ENCODE results near the gene FAM229A.
A peak's percentile ranks its signal among the peaks of the same experiment; 100 is the strongest.
"Not testable (repeated sequence)": the region's sequence is repeated elsewhere in the genome, so short reads cannot be mapped to it uniquely, and the experiment has no call there.

FAM229A gene

DNA sequence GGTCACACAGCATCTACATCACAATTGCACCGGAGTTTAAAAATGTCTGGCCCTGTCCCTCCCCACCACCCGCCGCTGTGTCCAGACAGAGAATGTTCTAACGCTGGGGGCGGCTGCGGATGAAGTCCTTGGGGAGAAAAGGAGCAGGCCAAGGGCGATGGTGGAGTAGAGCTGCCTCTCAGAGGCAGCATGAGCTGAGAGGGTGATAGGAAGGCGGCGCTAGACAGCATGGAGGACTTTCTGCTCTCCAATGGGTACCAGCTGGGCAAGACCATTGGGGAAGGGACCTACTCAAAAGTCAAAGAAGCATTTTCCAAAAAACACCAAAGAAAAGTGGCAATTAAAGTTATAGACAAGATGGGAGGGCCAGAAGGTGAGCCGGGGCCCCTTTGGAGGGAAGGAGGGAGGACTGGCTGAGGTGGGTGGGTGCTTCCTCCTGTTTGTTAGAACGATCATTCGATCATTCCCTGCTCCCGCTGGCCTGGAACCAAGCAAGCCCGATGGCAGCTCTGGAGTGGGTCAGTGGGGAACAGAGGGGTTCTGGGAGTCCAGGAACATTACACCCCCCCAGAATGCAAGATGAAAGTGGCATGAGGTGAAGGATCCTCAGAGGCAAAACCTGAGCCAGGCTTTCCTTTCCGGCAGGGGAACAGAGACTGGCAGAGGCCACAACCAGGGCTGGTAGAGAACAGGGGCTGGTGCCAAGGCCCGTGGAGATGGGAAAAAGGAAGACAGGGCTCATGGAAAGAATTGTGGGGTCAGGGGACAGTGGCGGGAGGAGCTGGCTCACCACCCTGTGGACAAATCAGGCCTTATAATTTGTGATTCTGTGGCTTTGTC is at the start of gene FAM229A, which contains the start of gene TSSK3:
FAM229A (minus strand) TSS at position 12 of the 840 bp plus-strand sequence. CDS start 394 bp downstream, outside the sequence.
TSSK3 (plus strand) TSS at position 66 of the 840 bp plus-strand sequence; CDS start at position 229, 163 bp downstream.
- no peak for DNase-seq

- DNase-seq = no peak
These were observed 49.0 kb upstream of the FAM229A start for GRCh38 chr1:32411261-32411660.

DNA sequence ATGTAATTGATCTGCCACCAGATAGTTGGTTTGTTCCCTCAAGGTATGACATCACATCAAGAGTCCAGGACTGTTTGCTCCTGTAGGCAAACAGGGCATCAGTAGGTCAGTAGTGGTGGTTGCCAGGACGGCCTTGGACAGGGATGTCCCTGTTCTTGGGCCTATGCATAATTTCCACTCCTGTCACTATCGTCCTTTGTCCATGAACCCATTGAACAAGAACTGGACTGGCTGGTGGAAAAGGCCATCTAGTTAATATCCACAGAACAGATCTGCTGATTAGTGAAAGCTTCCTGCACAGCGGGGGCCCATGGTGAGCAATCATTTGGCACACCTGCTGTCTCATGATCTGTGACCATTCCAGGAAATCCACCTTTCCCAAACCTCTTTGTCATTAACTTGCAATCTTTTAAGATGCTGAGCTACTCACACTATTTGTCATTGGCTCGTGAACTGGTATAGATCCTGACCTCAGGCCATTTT is 44.4 kb upstream of the FAM229A start:
- DNase-seq = no peak

- DNase-seq = no peak
These were observed 43.6 kb upstream of the FAM229A start for GRCh38 chr1:32405672-32406467.

GRCh38 chr1:32404946-32405345 is 42.7 kb upstream of the FAM229A start:
- DNase-seq = no peak

GRCh38 chr1:32400876-32401631 is 38.8 kb upstream of the FAM229A start:
- peak; percentile 70 for DNase-seq

- DNase-seq = no peak
These were observed 37.6 kb upstream of the FAM229A start for GRCh38 chr1:32399843-32400242.

- DNase-seq = no peak
These were observed 36.1 kb upstream of the FAM229A start for GRCh38 chr1:32398401-32398800.

DNA sequence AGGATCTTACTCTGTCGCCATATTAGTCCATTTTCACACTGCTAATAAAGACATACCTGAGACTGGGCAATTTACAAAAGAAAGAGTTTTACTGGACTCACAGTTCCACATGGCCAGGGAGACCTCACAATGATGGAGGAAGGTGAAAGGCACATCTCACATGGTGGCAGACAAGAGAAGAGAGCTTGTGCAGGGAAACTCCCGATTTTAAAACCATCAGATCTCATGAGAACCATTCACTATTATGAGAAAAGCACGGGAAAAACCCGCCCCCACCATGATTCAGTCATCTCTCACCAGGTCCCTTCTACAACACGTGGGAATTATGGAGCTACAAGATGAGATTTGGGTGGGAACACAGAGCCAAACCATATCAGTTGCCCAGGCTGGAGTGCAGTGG is 34.2 kb upstream of the FAM229A start:
- DNase-seq = not testable (repeated sequence)

DNA sequence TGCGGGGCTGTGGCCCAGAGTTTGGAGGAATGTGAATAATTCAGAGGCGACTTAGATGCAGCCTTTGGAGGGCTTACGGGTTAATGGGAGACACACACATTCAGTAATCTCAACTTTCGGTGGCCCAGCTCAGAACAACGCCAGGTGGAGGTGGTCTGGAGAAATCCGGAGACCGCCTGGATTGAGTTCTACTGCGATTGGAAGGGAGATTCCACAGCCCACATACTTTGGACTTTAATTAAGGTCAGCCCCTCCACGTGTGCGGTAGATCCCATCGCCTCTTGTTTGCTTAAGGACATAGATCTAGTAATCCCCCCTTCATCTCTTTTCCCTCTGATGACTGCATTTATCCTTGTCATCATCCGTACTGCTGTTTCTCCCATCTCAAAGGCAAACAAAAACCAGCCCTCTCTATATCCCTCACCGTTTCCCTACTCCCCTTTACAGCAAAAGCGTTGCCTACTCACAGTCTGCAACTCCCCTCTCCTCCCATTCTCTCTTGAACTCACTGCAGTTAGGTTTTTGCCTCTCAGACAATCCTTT is 32.7 kb upstream of the FAM229A start:
- DNase-seq = peak; percentile 61

GRCh38 chr1:32394141-32394889 is 32.0 kb upstream of the FAM229A start, which contains the start of gene BSDC1:
BSDC1 (minus strand) TSS chr1:32394441; CDS start chr1:32394414, 27 bp downstream.
- DNase-seq = peak; percentile 97

- no peak for DNase-seq
These were observed 31.5 kb upstream of the FAM229A start for GRCh38 chr1:32393832-32394140.

- DNase-seq = no peak
These were observed 30.9 kb upstream of the FAM229A start for GRCh38 chr1:32393136-32393535.

GRCh38 chr1:32392325-32392724 is 30.0 kb upstream of the FAM229A start:
- no peak for DNase-seq

DNA sequence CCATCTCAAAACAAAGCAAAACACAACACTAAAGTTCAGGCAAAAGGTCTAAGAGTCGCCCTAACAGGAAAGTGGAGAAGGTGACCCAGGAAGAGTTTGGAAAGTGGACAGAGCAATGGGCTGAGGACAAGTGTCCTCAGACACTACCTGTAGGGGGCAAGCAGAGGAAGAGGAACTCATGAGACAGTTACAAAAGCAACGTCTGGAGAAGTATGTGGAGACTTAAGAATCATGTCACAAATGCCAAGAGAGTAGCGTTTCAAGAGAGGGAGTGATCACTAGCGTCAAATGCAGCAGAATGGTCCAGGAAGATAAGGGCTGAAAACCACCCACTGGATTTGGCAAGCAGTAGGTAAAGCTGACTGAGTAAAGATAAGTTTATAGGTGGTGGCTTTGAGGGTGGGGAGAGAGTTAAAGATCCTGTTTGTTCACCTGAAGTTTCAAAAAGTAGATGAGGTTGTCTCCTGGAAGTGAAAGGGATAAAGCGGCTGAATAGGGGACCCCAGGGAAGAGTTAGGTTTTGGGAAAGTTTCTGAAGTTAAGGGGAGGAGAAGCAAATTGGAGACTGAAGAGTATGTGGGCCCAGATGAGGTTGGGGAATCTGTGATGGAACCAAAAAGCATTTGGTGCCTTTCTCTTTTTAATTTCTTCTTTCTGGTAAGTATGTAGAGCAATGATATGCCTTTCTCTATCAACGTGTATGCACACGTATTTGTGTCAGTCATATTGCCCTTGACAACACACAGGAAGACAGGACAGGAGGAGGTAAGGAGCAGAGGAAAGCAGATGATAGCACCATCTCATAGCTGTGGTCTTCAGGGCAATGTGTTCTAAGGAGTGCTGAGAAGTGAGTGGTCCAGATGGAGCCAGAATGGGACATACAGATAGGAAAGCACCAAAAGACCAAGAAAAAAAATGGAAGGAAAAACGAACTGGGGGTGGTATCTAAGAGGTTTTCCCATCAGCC is 28.9 kb upstream of the FAM229A start:
- no peak for DNase-seq

- no peak for DNase-seq
These were observed 26.4 kb upstream of the FAM229A start for GRCh38 chr1:32388641-32389040.

DNA sequence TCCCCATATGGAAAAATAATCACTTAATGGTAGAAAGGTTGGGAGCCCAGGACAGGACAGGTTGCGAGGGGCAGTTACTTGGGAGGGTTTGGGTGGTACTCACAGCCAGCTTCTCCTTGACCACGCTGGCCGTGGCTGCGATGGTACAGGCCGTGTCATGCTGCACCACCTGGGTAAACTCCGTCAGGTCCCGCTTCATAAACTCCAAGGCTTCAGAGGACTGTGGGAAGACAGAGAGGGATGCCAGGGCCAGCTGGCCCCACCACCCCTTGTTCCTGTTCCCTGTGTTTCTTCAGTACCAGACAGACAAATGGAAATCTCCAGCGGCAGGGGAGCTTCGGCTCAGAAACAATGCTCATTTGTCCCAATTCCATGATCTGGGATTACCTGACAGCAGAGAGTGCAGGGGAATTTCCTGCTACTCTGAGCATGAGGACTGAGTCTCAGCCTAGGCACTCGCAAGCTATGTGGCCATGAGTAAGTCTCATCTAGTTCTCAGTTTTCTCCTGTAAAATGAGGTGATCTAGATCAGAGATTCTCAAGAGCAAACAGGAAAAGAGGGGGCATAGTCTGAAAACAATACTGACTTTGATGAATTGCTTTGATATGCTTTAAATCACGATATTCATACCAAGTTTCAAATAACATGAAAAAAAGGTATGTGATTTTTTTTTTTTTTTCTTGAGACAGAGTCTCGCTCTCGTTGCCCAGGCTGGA is 24.5 kb upstream of the FAM229A start:
- no peak for DNase-seq

GRCh38 chr1:32380057-32380456 is 17.8 kb upstream of the FAM229A start:
- no peak for DNase-seq

GRCh38 chr1:32377541-32378220 is 15.4 kb upstream of the FAM229A start:
- DNase-seq = no peak

All from COR-L47 (cell line).